Ovary (tissue), 9 donors: ENCODE measurements around the gene TBC1D16. TPM values are rescaled to one million over a fixed set of nuclear protein-coding genes. Genes with fewer than 3 reads are reported as not detected.

Experiments used
- DNase-seq, 5 donors: peaks; one replicate each; pipeline ENCODE4 v3.0.0-alpha.2; 2019 to 2020
- H3K27ac ChIP-seq, 2 donors: fragments of 200-600 bp; one replicate each; pipeline versions ENCODE4 v1.5.1 to v1.8.0; 2019 to 2022
- H3K27me3 ChIP-seq: fragments of 200-600 bp; one replicate; pipeline ENCODE4 v1.8.0; 2022
- H3K36me3 ChIP-seq: fragments of 200-600 bp; sonication (generic); one replicate; pipeline ENCODE4 v1.5.1; 2019
- H3K4me1 ChIP-seq: one replicate; pipeline ENCODE4 v1.8.1; 2013; ENCODE audit warnings: mild to moderate bottlenecking, moderate library complexity; ENCODE audit not compliant: insufficient read depth
- H3K4me3 ChIP-seq: fragments of 200-600 bp; sonication (generic); one replicate; pipeline ENCODE4 v1.5.1; 2017
- H3K9me3 ChIP-seq, 2 donors: fragments of 200-600 bp in 1 of 2; sonication (generic) in 1 of 2; one replicate each; pipeline versions ENCODE4 v1.5.1 to v1.8.1; 2013 to 2019; ENCODE audit warnings: mild to moderate bottlenecking in 1 of 2, moderate library complexity in 1 of 2
- EP300 ChIP-seq: sonication (generic); formaldehyde crosslinking; IDR thresholded peaks from one replicate; pipeline ENCODE4 v1.6.1; 2017; ENCODE audit warnings: antibody characterized with exemption
- POLR2A ChIP-seq: fragments of 450-650 bp; IDR thresholded peaks from one replicate; pipeline ENCODE4 v1.6.1; 2017; ENCODE audit warnings: antibody characterized with exemption, mild to moderate bottlenecking, moderate library complexity
- WGBS, 3 donors: extraction: QIAGEN DNeasy Blood & Tissue Kit in 1 of 3; methylation state at CpG; one replicate each; pipeline versions ENCODE4 v1.1.5 to v1.1.7; 2013 to 2017; 5-methylcytosine and 5-hydroxymethylcytosine counted together
- intact Hi-C, 4 donors: fragments of 100-400 bp; cut with DNase I; formaldehyde crosslinking; loops; one replicate each; pipeline versions ENCODE4 v1.11.0 to v1.15.1; 2022 to 2023
- polyA plus RNA-seq, 2 donors: library from polyadenylated mRNA; stranded (reverse); fragments of 200-250 nt in 1 of 2; fragments of 350-450 nt in 1 of 2; fragmentation: Illumina TruSeq in 1 of 2; extraction: RNeasy Lipid Tissue Mini Kit (QIAGEN cat#74804) in 1 of 2; gene quantifications; one replicate each; pipeline ENCODE4 v1.2.3, GENCODE V29; 2013 to 2014
- total RNA-seq, 7 donors: library from RNA; depleted of rRNA in 2 of 7; stranded (reverse); fragments of >200 nt in 2 of 7; fragmentation: NEBNext Ultra II Directional in 3 of 7; extraction: Animal tissue kit (Norgen Biotek cat#: 25700) in 3 of 7; gene quantifications; one replicate each; pipeline versions ENCODE4 v1.1.0 to v1.2.4, GENCODE V29; 2016 to 2023
- TF ChIP-seq, protein P1 (sequence below), 3 donors: fragments of 450-650 bp in 2 of 3; fragments of 200-600 bp in 1 of 3; IDR thresholded peaks; one replicate each; pipeline versions ENCODE4 v1.5.1 to v1.8.0; 2016 to 2022; ENCODE audit warnings: antibody characterized with exemption in 3 of 3, mild to moderate bottlenecking in 1 of 3
- donor health status: DM: no; HTN: no; CAD: no; lungs with moderate emphysema.
- donor health status: DM: no; HTN: no; CAD: no.
- donor health status: Bipolar disorder and iron deficiency.
- donor health status: DM: yes; HTN: yes; CAD: no.
- donor health status: DM: no; HTN: no; CAD: no.
- donor health status: DM: yes; HTN: yes; CAD: no.

TBC1D16 gene
- total and polyA plus RNA-seq, 9 donors: 9.3 to 40.5 (median 27.1) TPM

- Histone ChIP-seq H3K27me3 (no peaks in the 10 kb centered on the region), H3K4me3 (no peak overlapping the region), H3K9me3 (no peaks in the 10 kb centered on the region), H3K4me1 (peaks cover 9% of the 10 kb centered on the region), H3K36me3 (no peaks in the 10 kb centered on the region), H3K27ac (no peak overlapping the region)
- DNase-seq: no peak
- intact Hi-C loops: no loop called here
- no peak for TF ChIP-seq POLR2A
- TF ChIP-seq, protein P1, sequence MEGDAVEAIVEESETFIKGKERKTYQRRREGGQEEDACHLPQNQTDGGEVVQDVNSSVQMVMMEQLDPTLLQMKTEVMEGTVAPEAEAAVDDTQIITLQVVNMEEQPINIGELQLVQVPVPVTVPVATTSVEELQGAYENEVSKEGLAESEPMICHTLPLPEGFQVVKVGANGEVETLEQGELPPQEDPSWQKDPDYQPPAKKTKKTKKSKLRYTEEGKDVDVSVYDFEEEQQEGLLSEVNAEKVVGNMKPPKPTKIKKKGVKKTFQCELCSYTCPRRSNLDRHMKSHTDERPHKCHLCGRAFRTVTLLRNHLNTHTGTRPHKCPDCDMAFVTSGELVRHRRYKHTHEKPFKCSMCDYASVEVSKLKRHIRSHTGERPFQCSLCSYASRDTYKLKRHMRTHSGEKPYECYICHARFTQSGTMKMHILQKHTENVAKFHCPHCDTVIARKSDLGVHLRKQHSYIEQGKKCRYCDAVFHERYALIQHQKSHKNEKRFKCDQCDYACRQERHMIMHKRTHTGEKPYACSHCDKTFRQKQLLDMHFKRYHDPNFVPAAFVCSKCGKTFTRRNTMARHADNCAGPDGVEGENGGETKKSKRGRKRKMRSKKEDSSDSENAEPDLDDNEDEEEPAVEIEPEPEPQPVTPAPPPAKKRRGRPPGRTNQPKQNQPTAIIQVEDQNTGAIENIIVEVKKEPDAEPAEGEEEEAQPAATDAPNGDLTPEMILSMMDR (IDR thresholded peaks at IDR 0.05): no peak
- TF ChIP-seq EP300: no peak
- 70 to 77% (median 73%) methylated on average over 19 of the region's 19 CpGs for WGBS, 3 donors
Measured at GRCh38 chr17:79935197-79935885, 100.3 kb downstream of the TBC1D16 start.

DNA sequence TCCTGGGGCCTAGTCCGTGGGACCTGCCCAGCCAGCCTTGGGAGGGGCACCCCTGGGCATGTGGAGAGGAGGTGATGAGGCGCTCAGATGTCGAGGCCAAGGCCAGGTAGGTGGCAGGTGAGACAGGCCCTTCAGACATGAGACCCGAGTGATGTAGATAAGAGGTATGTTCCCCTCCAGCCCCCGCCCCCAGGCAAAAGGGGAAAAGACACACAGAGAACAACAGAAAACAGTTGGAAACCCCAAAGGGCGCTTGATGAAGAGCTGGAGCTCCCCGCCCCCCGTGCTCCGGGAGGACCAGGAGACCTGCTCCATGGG, 101.1 kb downstream of the TBC1D16 start:
- DNase-seq: no peak
- intact Hi-C loops: no loop called here
- no peaks in the 10 kb centered on the region for H3K27me3 ChIP-seq
- no peak overlapping the region for H3K4me3 ChIP-seq
- WGBS, 3 donors: 73 to 77% (median 74%) methylated on average over 9 of the region's 9 CpGs
- no peak overlapping the region for H3K27ac ChIP-seq
- no peaks in the 10 kb centered on the region for H3K9me3 ChIP-seq
- no peaks in the 10 kb centered on the region for H3K36me3 ChIP-seq
- H3K4me1 ChIP-seq: peaks cover 9% of the 10 kb centered on the region
- TF ChIP-seq EP300 (no peak), POLR2A (no peak)
- TF ChIP-seq, protein P1 (IDR thresholded peaks at IDR 0.05): no peak

DNA sequence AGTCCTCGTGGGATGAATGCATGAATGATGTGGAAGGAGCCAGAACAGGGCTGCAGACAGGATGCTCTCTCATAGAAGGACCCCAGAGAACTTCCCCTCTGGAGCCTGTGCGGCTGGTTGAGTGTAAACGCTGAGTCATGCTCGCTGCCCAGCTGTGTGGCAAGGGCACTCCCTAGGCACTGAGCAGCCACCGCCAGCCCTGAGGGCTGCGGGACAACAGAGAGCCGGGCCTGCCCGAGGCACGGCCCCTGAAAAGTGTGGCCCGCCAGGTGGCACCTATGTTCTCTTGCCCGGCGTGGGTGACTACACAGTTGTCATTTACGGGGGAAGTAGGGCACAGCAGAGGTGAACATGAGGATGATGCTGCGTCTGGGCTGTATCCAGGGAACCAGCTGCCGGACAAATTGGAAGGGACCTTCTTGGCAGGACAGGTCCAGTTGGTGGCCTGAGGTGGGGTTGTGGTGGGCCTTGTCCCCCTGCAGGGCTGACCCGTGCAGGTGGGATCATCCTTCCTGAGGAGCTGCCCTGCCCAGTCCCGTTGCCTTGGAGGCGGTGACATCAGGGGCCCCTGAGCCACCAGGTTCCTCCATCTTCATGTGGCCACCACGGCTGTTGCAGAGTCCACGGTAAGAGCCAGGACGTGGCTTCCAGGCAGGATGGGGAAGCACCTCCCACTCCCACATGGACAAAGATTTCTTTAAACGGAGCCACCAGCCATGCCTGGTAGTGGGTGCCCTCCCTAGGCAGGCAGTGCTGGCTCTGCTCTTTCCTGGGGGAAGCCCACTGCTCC, 101.6 kb downstream of the TBC1D16 start:
- H3K27ac ChIP-seq: no peak overlapping the region
- H3K36me3 ChIP-seq: no peaks in the 10 kb centered on the region
- DNase-seq: no peak
- H3K27me3 ChIP-seq: no peaks in the 10 kb centered on the region
- whole genome bisulfite sequencing, 3 donors: 78 to 83% (median 78%) methylated on average over 19 to 22 of the region's 22 CpGs
- intact Hi-C loops: no loop called here
- no peaks in the 10 kb centered on the region for H3K9me3 ChIP-seq
- no peak overlapping the region for H3K4me3 ChIP-seq
- no peak for TF ChIP-seq EP300
- no peak for TF ChIP-seq POLR2A
- TF ChIP-seq, protein P1 (IDR thresholded peaks at IDR 0.05): no peak
- peaks cover 9% of the 10 kb centered on the region for H3K4me1 ChIP-seq

- no peaks in the 10 kb centered on the region for H3K9me3 ChIP-seq
- no peak overlapping the region for H3K27ac ChIP-seq
- H3K27me3 ChIP-seq: no peaks in the 10 kb centered on the region
- 56 to 62% (median 62%) methylated on average over 10 of the region's 10 CpGs for WGBS, 3 donors
- H3K4me1 ChIP-seq: peaks cover 4% of the 10 kb centered on the region
- TF ChIP-seq EP300: no peak
- TF ChIP-seq POLR2A: no peak
- TF ChIP-seq, protein P1 (IDR thresholded peaks at IDR 0.05): no peak
- H3K36me3 ChIP-seq: no peaks in the 10 kb centered on the region
- intact Hi-C loops: no loop called here
- no peak for DNase-seq
- H3K4me3 ChIP-seq: no peak overlapping the region
Measured at GRCh38 chr17:79932451-79933306, 103.0 kb downstream of the TBC1D16 start.
